GM19099 (cell line): Measurements from ENCODE around the gene ARL4C.

Source experiments
- POLR2A ChIP-seq: IDR thresholded peaks from 3 replicates; pipeline ENCODE4 v1.6.1; 2011; ENCODE audit warnings: low read depth; ENCODE audit not compliant: insufficient read length; ENCODE audit errors: extremely low read depth

The ARL4C gene

DNA sequence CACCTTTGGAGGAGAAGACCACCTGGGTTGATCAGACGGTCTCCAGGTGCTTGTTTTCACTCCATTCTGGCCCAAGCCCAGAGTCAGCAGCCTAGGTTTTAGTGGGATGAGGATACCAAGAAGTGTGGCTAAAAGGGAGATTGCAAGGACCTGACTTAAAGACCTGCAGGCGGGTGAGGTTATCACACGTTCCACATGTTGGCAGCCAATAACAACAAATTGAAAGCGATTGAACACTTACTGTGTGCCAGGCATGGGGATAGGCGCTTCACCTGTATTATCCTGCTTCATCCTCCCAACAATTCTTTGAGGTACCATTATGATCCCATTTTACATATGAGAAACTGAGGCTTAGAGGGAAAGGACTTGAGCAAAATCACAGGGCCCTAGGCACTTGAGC is 5.0 kb downstream of the ARL4C start:
- no peak for TF ChIP-seq POLR2A

DNA sequence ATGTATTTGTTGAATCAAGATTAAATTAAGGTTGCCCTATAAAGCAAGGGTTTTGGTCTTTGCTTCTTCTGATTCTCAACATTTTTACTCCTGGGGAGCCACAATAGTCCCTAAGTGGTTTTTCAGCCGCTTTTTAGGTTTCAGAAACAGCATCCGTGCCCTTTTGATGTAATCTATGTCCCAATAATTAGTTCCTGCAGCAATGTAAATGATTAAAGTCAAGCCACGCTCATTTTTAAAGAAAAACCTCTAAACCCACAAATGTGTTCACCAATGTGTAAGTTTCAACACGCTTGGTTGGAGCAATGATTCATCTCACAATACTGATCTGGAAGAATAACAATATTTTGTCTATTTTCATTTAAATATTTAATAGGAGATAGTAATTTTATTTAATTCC is 5.6 kb downstream of the ARL4C start:
- TF ChIP-seq POLR2A, result no peak

DNA sequence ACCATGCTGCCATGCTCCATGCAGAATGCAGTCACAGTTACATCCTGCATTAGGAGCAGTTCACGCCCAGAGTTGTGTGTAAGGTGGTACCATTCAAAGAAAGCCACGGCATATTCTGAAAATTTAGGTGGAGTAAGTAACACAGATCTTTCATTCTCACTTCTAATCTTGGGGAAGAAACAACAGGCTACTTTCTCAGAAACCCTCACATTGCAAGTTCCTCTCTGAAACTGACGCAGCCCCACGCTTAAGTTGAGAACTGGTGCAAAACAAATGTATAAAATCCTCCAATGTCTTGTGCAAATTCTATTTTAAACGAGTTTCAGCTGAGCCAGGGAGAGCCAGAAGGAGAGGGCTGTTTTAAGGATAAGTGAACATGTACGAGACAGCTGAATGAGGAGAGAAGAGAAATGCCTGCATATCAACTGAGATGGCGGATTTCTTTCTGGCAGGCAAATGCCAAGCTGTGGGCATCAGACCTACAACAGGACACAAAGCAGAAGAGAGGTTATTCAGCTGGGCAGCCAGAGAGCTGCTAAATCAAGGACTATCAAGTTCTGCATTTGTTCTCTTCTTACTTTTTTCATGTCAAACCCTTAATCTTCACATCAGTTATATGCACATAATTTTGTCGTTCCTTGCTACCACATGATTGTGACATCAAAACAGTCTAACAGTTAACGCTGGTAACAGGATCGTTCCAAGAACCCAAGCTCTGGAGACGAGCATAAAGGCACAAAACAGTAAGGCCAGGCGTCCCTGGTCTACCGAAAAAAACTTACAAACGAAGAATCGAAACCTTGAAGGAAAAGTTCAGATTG is 6.4 kb downstream of the ARL4C start:
- TF ChIP-seq POLR2A, result no peak

DNA sequence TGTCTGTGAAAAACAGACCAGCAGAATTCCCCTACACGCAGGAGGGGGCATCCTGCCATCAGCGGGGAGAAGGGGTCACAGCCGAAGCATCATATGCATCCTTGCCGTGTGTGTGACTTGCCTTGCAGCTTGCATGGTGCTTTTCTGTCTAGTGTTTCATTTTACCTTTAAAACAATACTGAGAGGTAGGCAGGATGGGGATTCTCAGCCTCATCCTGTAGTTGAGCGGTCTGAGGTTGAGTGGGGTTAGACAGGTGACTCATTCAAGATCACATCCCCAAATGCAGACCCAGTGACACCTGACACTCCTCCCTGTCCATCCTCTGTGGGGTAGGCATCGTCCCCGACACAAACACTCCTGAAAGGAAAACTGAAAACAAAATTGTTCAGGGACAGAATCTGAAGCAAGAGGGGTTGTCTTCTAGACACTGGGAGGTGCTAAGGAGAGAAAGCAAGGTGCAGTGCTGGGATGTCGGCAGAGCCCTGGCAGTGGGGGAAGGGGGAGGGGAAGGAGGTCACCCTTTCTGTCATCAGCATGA is 7.9 kb downstream of the ARL4C start:
- TF ChIP-seq POLR2A, result no peak

DNA sequence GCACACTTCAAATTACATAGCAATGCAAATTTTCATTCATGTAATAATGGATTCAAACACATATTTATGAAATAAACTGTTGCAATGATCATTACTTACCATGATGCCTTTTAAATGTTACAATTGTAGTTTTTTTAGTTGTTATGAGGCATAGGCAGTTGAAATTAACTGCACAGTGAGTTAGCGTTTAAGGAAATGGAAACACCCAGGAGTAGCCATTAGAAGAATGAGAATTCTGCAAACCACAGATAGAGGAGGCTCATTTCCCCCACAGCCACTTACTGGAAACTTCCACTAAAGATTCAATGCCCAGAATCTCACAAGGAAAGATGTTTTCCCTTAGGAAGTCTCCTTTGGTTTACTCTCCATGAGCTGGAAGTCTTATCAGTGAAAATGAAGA is 8.4 kb downstream of the ARL4C start:
- no peak for TF ChIP-seq POLR2A

DNA sequence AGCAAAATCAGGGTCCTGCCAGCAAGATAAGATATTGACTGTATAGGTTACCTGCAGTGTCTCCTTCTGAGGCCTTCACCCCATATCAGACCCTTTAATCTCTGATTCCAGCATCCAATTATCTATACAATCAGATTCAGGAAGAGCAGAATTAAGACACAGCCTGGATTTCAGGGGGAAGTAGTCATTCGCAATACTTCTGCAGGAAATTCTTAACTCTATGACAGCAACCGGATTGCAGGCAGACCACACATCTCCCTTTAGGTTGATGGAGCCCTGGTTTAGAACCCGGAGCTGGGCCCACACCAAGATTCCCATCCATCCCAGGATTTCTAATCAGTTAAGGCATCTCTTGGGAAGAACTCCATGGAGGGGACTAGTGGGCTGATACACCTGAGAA is 9.5 kb downstream of the ARL4C start:
- no peak for TF ChIP-seq POLR2A

DNA sequence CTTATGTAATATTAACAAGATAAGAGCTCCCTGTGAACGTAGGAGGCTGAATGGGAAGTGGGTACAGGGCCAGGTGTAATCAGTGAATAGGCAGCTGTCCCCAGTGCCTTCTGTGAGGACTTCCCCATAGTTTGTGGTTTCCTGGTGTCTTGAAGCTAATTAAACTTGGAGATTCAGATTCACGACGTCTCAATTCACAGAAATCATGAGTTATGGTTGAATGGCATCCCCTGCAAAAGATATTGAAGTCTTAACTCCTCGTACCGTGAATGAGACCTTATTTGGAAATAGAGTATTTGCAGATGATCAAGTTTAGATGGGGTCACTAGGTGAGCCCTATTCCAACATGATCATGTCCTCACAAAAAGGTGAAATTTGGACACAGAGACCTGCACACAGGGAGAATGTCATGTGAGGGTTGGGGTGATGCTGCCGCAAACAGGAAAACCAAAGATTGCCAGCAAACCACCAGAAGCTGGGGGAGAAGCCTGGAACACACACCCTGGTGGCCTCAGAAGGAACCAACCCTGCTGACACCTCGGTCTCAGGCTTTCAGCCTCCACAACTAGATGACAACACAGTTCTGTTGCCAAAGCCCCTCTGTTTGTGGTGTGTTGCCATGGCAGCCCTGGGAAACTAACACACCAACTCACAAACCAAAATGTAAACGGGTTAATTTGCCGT is 13.2 kb downstream of the ARL4C start:
- no peak for TF ChIP-seq POLR2A

DNA sequence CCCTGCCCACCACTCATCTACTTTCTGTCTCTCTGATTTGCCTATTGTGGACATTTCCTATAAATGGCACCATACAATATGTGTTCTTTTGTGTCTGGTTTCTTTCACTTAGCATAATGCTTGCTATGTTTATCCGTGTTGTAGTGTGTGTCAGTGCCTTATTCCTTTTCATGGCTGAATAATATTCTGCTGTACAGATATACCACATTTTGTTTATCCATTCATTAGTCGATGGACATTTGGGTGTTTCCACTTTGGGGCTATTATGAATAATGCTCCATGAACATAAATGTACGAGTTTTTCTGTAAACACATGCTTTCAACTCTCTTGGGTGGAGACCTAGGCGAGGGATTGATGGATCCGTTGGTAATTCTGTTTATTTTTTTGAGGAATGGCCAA is 15.6 kb downstream of the ARL4C start:
- no peak for TF ChIP-seq POLR2A

DNA sequence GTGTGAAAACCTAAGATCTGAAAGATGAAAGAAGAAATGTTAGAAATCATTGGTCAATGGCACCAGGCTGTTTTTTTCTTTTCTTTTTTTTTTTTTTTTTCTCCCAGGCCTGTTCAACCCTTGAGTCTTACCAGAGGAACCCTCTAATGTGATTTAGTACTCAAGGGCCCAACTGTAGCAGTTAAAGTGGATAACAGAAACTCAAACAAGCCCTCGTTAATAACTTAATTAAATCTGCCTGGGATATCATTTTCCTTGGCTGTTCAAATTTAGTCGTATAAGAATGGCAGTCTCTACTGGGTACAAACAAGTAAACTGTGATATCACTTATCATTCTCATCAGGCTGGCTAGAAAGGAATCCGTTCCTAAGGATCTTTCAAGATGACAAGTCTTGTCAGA is 16.5 kb downstream of the ARL4C start:
- no peak for TF ChIP-seq POLR2A

DNA sequence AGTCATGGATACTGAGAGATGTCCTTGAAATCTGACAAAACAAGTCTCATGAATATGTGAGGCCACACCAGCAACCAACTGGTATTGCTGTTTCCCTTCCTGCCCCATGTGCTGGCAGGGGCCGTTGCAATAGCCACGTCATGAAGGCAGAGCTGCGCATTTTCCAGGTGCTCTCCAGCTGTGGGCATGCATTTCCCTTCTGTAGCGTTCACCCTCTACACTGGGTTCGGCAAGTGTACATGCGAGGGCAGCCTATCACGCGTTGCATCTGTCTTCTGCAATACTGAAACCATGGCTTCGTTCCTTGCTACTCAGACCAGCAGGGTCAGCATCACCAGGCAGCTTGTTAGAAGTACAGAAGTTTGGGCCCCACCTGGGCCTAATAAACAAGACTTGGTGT is 17.4 kb downstream of the ARL4C start:
- no peak for TF ChIP-seq POLR2A

DNA sequence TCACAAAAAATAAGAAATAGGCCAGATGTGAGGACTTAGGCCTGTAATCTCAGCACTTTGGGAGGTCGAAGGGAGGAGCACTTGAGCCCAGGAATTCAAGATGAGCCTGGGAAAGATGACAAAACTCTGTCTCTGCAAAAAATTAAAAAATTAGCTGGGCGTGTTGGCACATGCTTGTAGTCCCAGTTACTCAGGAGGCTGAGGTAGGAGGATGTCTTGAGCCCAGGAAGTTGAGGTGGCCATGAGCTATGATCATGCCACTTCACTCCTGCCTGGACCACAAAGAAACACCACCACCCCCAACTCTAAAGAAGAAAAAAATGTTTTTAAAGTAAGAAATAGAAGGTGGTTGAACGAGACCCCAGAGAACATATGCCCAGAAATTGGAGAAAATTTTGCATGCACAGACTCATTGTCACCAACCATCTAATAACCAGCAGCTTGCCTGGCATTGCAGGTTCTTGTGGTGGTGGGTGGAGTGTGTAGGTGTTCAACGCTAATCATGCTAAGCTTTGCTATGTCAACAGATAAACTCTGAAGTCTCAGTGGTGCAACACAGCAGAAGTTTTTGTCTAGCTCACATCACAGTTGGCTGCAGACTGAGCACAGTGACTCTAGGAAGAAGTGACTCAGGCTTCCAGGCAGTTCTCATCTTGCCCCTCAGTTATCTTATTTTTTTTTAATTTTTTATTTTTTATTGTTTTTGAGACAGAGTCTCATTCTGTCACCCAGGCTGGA is 18.6 kb downstream of the ARL4C start:
- no peak for TF ChIP-seq POLR2A

DNA sequence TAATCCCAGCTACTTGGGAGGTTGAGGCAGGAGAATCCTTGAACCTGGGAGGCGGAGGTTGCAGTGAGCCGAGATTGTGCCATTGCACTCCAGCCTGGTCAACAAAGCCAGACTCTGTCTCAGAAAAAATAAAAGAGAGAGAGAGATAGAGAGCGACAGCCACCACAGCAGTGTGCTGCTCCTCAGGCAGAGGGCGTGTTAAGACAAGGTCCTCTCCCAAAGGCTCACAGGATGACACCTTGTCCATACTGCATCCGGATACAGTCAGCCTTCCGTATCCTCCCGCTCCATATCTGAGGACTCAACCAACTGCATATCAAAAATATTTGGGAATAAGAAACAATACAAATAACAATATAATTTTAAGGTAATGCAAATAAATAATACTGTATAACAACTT is 20.1 kb downstream of the ARL4C start:
- no peak for TF ChIP-seq POLR2A

DNA sequence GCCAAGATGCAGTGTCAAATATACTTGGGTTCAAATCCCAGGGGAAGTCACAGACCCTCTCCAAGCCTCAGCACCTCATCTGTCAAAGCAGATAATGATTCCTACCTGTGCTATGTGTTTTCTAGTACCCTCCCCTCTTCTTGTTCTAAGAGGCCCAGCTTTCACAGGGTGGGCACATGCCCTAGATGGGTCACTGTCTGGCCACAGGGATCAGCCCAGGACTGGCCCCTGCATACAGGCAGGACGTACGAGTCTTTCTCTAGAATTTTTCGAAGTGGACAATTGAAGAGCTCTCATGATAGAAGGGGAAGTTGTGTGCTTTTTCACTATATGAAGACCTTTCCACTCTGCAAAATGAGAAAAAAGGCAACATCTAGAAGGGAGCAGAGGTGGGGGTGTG is 22.2 kb downstream of the ARL4C start:
- no peak for TF ChIP-seq POLR2A

DNA sequence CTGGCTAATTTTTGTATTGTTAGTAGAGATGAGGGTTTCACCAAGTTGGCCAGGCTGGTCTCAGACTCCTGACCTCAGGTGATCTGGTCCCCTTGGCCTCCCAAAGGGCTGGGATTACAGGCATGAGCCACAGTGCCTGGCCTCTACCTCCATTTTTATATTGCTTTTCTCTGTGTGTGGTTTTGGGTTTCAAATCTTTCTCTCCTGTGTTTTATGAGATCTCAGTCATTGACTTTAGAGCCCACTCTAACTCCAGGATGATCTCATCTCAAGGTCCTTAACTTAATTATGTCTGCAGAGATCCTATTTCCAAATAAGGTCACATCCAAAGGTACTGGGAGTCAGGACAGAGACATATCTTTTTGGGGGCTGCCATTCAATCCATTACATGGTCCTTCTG is 24.7 kb downstream of the ARL4C start:
- TF ChIP-seq POLR2A, result no peak

DNA sequence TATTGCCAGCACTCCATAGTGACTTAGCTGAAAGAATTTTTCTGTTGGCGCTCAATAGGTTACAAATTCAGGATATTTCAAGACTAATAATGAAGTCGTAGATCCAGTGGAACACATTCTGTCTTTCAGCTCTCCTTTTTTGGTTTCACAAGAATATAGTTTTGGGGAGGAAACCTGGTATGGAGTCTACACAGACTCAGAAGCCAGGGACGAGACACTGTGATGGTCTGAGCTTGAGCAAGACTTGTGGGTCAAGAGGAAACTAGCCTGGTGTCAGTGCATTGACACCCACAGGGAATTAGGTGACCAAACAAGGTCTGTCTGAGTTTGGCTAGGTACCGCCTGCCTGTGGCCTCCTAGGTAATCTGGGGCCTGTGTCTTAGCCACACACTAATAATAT is 26.9 kb downstream of the ARL4C start:
- no peak for TF ChIP-seq POLR2A
